Suprapubic skin (tissue), 4 donors: ENCODE measurements around the gene WNT9B.

Source experiments
- CTCF ChIP-seq, 2 donors: fragments of 200-600 bp in 1 of 2; fragments of 450-650 bp in 1 of 2; sonication (generic) in 1 of 2; IDR thresholded peaks; one replicate each; pipeline ENCODE4 v1.5.1; 2016 to 2019; ENCODE audit warnings: antibody characterized with exemption in 2 of 2, mild to moderate bottlenecking in 1 of 2, moderate library complexity in 1 of 2
- POLR2A ChIP-seq, 2 donors: fragments of 450-650 bp; IDR thresholded peaks; one replicate each; pipeline ENCODE4 v1.6.1; 2017; ENCODE audit warnings: antibody characterized with exemption in 2 of 2, mild to moderate bottlenecking in 2 of 2, moderate library complexity in 2 of 2
- POLR2AphosphoS5 ChIP-seq, 3 donors: sonication (generic); formaldehyde crosslinking; IDR thresholded peaks; one replicate each; pipeline ENCODE4 v1.6.1; 2017; ENCODE audit warnings: antibody characterized with exemption in 3 of 3

GRCh38 chr17:46859996-46860395, 8.6 kb downstream of the WNT9B start:
- no peak for TF ChIP-seq CTCF (IDR thresholded peaks at IDR 0.05)
- no peak for TF ChIP-seq POLR2AphosphoS5 (IDR thresholded peaks at IDR 0.05)
- TF ChIP-seq POLR2A (IDR thresholded peaks at IDR 0.05) = no peak
